LNCAP (cell line): Measurements from ENCODE around the gene HNRNPA3.

Experiments used
- CTCF ChIP-seq: fragments of 450-650 bp; IDR thresholded peaks from 2 replicates; pipeline ENCODE4 v1.5.1; 2017; ENCODE audit warnings: mild to moderate bottlenecking

Gene HNRNPA3

GRCh38 chr2:177264693-177265587 lies 52.3 kb downstream of the HNRNPA3 start, which contains the start of gene NFE2L2:
TSS of gene NFE2L2 (minus strand) at chr2:177264727. CDS start at chr2:177264576, 151 bp downstream.
- peak; percentile 47 for TF ChIP-seq CTCF

GRCh38 chr2:177265824-177266817 lies 53.5 kb downstream of the HNRNPA3 start:
- TF ChIP-seq CTCF, result no peak

GRCh38 chr2:177268187-177268871 lies 55.7 kb downstream of the HNRNPA3 start:
- no peak for TF ChIP-seq CTCF

- TF ChIP-seq CTCF, result no peak
Observed at GRCh38 chr2:177268901-177269300, 56.3 kb downstream of the HNRNPA3 start.

GRCh38 chr2:177270531-177270930 lies 57.9 kb downstream of the HNRNPA3 start:
- TF ChIP-seq CTCF, result no peak

- no peak for TF ChIP-seq CTCF
Observed at GRCh38 chr2:177271981-177272666, 59.5 kb downstream of the HNRNPA3 start.
